ENCODE data around the gene SNX30. TPM values are rescaled to one million over a fixed set of nuclear protein-coding genes. Genes with fewer than 3 reads are reported as not detected.

SNX30 gene
- total RNA-seq, 1 experiment from 2014 or later, result 12.7 TPM

DNA sequence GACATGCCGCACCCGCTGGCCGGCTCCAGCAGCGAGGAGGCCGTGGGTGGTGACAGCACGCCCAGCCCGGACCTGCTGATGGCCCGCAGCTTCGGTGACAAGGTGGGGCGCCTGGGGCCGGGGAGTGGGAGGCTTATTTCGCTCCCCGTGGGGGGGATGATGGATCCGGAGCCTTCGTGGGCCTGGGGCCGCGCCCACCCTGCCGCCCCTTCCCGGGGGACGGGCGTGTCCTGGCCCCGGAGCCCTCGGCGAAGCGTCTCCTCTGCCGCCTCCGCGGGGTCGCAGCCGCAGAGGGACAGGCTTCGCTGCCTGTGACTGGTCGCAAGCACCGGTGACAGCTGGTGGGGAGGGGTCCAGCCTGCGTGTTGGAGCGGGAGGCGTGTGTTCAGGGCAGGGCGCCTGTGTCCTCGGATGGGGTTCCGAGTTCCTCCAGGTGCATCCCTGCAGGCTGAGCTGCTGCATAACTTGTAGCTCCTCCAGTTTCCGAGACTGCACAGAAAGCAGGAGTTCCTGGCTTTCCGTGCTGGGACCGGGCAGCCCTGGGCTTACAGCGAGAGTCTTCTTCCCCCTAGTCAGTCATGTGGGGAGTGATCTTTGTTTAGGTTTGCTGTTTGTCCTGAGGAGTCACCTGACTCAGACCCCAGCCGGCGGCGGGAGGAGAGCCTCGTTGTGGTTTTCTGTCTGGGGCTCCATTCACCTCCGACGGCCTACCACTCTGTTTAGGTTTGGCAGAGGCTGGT, 666 bp downstream of the SNX30 start:
- ChIA-PET CTCF (no interaction called here), RAD21 (ENCODE audit: low non-redundant PET in 1 of 2, low total read pairs in 2 of 2, uncharacterized antibody in 2 of 2, unreplicated experiment in 2 of 2) (no interaction called here), POLR2A (interaction anchor here (1.1 kb wide), 1 partner anchor 33 kb away, joined by 3 read pairs; the partner anchor contains the start of gene INIP)
- Histone ChIP-seq H3K36me3 (ENCODE audit: control insufficient read depth in 1 of 2, insufficient read depth in 2 of 2, low read length in 2 of 2) (no peaks in the 10 kb centered on the region), H3K27me3 (ENCODE audit: insufficient read depth, low read length) (no peaks in the 10 kb centered on the region), H3K9ac (ENCODE audit: low read length) (peak overlapping the region; percentile 63), H3K9me2 (ENCODE audit: insufficient read depth) (no peaks in the 10 kb centered on the region), H3K4me2 (ENCODE audit: low read length) (peak overlapping the region; percentile 86), H3K79me2 (ENCODE audit: insufficient read depth, low read length) (peaks cover 9% of the 10 kb centered on the region; the same call in 1 of the 2 replicates), H3K4me3 (replicated peaks in 1 of 2; ENCODE audit: low read depth in 1 of 2, low read length in 2 of 2) (peak overlapping the region; percentile 69 to 75), H4K20me1 (ENCODE audit: insufficient read depth) (no peaks in the 10 kb centered on the region), H3K9me3 (ENCODE audit: control insufficient read depth in 1 of 2, insufficient read depth in 1 of 2, low read depth in 1 of 2, low read length in 2 of 2) (no peaks in the 10 kb centered on the region), H3K27ac (ENCODE audit: low read depth, low read length) (peak overlapping the region; percentile 65; the same call in 1 of the 2 replicates), H2AFZ (ENCODE audit: low read depth, low read length, poor library complexity, severe bottlenecking) (no peak overlapping the region), H3K4me1 (ENCODE audit: control insufficient read depth in 1 of 2, insufficient read depth in 2 of 2, low read length in 2 of 2) (peaks cover 22 to 61% of the 10 kb centered on the region in 2 experiments)
- ATAC-seq (peak; percentile 20), DNase-seq (ENCODE audit: low read depth, low spot score) (no peak)
- no peak for TF ChIP-seq JUND (IDR thresholded peaks at IDR 0.05)
- TF ChIP-seq RAD21 (IDR thresholded peaks at IDR 0.05; ENCODE audit: low read depth), result no peak
- TF ChIP-seq CBX3 (IDR thresholded peaks at IDR 0.05; ENCODE audit: low read depth), result no peak
- no peak for TF ChIP-seq ELF1 (IDR thresholded peaks at IDR 0.05; ENCODE audit: borderline replicate concordance, low read depth)
- no peak for TF ChIP-seq TCF7L2 (IDR thresholded peaks at IDR 0.05; ENCODE audit: borderline replicate concordance, extremely low read depth, insufficient read depth, insufficient read length)
- TF ChIP-seq CEBPB (IDR thresholded peaks at IDR 0.05; ENCODE audit: low read depth), result no peak
- TF ChIP-seq YY1 (IDR thresholded peaks at IDR 0.05; ENCODE audit: extremely low read depth, insufficient replicate concordance, low read depth, low read length), result no peak
- peak; percentile 50 for TF ChIP-seq MAX (IDR thresholded peaks at IDR 0.05)
- no peak for TF ChIP-seq FOSL1 (IDR thresholded peaks at IDR 0.05; ENCODE audit: low read depth)
- no TSS peak for BruUV-seq (replicated peaks)
- intact Hi-C loops (cut with micrococcal nuclease), result loop anchor here (2.0 kb wide), 1 partner anchor 32 kb away; the partner anchor contains the start of gene INIP
